ENCODE data around the gene ANKRD40. TPM values are rescaled to one million over a fixed set of nuclear protein-coding genes. Genes with fewer than 3 reads are reported as not detected.

Gene ANKRD40
- total and polyA plus RNA-seq, 9 of the 15 experiments (the other 6 are each of a cell fraction or from before 2014, with no cell fraction given), result 9.0 to 28.9 (median 27.7) TPM

GRCh38 chr17:50675190-50675589 is 32.5 kb downstream of the ANKRD40 start:
- Histone ChIP-seq H3K27ac (ENCODE audit: extremely low read depth, low read depth, low read length) (no peak overlapping the region), H3K27me3 (ENCODE audit: control insufficient read depth in 2 of 2, insufficient read depth in 2 of 2, low read length in 2 of 2) (peaks cover 5 to 56% of the 10 kb centered on the region in 2 experiments; a peak in 3 of 5 replicates), H3K9ac (ENCODE audit: insufficient read depth in 1 of 2, low read depth in 2 of 2, low read length in 2 of 2) (peak overlapping the region in 1 of 2 experiments; percentile 58; a peak in 1 of 4 replicates), H3K4me2 (ENCODE audit: insufficient read depth, low read length) (no peak overlapping the region), H3K9me1 (ENCODE audit: control insufficient read depth, insufficient read depth, low read length) (no peaks in the 10 kb centered on the region), H4K20me1 (replicated peaks; ENCODE audit: control insufficient read depth, insufficient read depth, low read length) (no peaks in the 10 kb centered on the region), H3K36me3 (ENCODE audit: control insufficient read depth, insufficient read depth, low read length) (no peaks in the 10 kb centered on the region), H2AFZ (ENCODE audit: low read depth, low read length) (no peak overlapping the region), H3K9me3 (replicated peaks; ENCODE audit: control insufficient read depth, insufficient read depth, low read depth, low read length) (no peaks in the 10 kb centered on the region), H3K79me2 (ENCODE audit: control insufficient read depth, insufficient read depth, low read length) (no peaks in the 10 kb centered on the region), H3K4me3 (no peak overlapping the region), H3K4me1 (replicated peaks in 1 of 2; ENCODE audit: control insufficient read depth in 2 of 2, insufficient read depth in 2 of 2, low read length in 2 of 2) (peaks cover 0 to 16% of the 10 kb centered on the region in 2 experiments; a peak in 3 of 5 replicates)
- in situ Hi-C loops (cut with MboI), result loop anchor here (5.0 kb wide), 1 partner anchor 188 kb away; no protein-coding TSS in a partner anchor
- 6% methylated on average over 3 of the region's 3 CpGs for WGBS (ENCODE audit: insufficient coverage, low coverage, missing lambda C conversion rate)
- intact Hi-C loops (cut with micrococcal nuclease), result no loop called here
- ChIA-PET CTCF (ENCODE audit: low intra/inter-chr PET ratio) (no interaction called here), POLR2A (interaction anchor here (0.6 to 1.0 kb wide), 3 partner anchors 10 to 217 kb away, joined by 3 read pairs; no protein-coding TSS in a partner anchor)
- DNase-seq (ENCODE audit: extremely low read depth in 1 of 4, low spot score in 3 of 4) (no peak), FAIRE-seq (peak; percentile 59), ATAC-seq (peak; percentile 48)
- BruUV-seq (replicated peaks), result no TSS peak
- peak; percentile 42; the same call in 1 of the 2 replicates for TF ChIP-seq ARID1B (IDR thresholded peaks at IDR 0.05)
- TF ChIP-seq ZNF174 (CRISPR knock-in tag; IDR thresholded peaks at IDR 0.05), result no peak
- peak; percentile 47; the same call in 1 of the 2 replicates for TF ChIP-seq TAL1 (IDR thresholded peaks at IDR 0.05)
- no peak for TF ChIP-seq ZSCAN32 (CRISPR knock-in tag; IDR thresholded peaks at IDR 0.05)
- TF ChIP-seq CEBPZ (IDR thresholded peaks at IDR 0.05; ENCODE audit: borderline replicate concordance, low read depth, low read length), result no peak
- no peak for TF ChIP-seq HNRNPK (IDR thresholded peaks at IDR 0.05; ENCODE audit: low read depth, low read length, poor library complexity, severe bottlenecking)
- peak; percentile 87 for TF ChIP-seq TCF3 (CRISPR knock-in tag; IDR thresholded peaks at IDR 0.05)
- TF ChIP-seq MGA (IDR thresholded peaks at IDR 0.05), result no peak
